ENCODE measurements around the gene CCR6. TPM values are rescaled to one million over a fixed set of nuclear protein-coding genes. Genes with fewer than 3 reads are reported as not detected.
A peak's percentile ranks its signal among the peaks of the same experiment; 100 is the strongest.

Gene CCR6
- total and polyA plus RNA-seq, 8 donors, result 0.13 to 0.92 TPM; not detected in 6

DNA sequence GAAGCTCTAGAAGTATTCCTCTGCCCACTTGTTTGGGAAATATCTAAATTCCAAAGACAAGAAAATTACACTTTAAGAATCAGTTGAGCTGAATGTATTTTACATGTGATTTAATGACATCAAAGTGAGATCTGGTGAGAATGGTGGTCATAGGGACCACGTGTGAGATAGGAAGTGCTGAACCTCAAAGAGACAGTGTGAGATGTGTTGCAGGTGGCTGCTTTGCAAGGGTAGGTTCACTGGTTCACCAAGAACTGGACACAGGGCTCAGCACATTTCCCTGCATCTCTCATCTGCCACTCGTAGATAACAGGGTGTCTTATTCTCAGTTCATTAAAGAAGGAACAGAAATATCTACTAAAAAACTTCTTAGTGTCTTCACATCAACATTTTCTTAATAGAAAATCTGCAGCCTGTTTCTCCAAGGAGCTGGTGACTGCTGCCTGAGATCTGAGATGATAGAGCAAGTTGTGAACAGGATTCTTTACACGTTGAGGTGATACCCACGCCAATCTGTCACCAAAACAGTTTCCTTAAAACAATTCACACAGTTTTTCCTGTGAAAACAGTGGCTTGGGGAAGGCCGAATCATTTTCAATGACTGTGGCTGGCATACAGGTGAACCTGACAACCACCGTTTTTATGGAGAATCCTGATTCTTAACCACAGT lies 7.2 kb downstream of the CCR6 start:
- TF ChIP-seq, protein P1, sequence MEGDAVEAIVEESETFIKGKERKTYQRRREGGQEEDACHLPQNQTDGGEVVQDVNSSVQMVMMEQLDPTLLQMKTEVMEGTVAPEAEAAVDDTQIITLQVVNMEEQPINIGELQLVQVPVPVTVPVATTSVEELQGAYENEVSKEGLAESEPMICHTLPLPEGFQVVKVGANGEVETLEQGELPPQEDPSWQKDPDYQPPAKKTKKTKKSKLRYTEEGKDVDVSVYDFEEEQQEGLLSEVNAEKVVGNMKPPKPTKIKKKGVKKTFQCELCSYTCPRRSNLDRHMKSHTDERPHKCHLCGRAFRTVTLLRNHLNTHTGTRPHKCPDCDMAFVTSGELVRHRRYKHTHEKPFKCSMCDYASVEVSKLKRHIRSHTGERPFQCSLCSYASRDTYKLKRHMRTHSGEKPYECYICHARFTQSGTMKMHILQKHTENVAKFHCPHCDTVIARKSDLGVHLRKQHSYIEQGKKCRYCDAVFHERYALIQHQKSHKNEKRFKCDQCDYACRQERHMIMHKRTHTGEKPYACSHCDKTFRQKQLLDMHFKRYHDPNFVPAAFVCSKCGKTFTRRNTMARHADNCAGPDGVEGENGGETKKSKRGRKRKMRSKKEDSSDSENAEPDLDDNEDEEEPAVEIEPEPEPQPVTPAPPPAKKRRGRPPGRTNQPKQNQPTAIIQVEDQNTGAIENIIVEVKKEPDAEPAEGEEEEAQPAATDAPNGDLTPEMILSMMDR (IDR thresholded peaks at IDR 0.05), result no peak
- TF ChIP-seq POLR2A (IDR thresholded peaks at IDR 0.05) (no peak), EP300 (IDR thresholded peaks at IDR 0.05) (no peak), POLR2AphosphoS5 (IDR thresholded peaks at IDR 0.05) (no peak)
- H3K4me1 ChIP-seq, result no peaks in the 10 kb centered on the region
- intact Hi-C loops (cut with DNase I; ENCODE audit: low total_unique reads), result no loop called here
- no peak overlapping the region for H3K27ac ChIP-seq
- no peaks in the 10 kb centered on the region for H3K9me3 ChIP-seq
- 68 to 75% (median 70%) methylated on average over 6 of the region's 6 CpGs for WGBS, 5 donors
- no peaks in the 10 kb centered on the region for H3K27me3 ChIP-seq
- H3K4me3 ChIP-seq, result no peak overlapping the region
- no peaks in the 10 kb centered on the region for H3K36me3 ChIP-seq
- no peak for DNase-seq

DNA sequence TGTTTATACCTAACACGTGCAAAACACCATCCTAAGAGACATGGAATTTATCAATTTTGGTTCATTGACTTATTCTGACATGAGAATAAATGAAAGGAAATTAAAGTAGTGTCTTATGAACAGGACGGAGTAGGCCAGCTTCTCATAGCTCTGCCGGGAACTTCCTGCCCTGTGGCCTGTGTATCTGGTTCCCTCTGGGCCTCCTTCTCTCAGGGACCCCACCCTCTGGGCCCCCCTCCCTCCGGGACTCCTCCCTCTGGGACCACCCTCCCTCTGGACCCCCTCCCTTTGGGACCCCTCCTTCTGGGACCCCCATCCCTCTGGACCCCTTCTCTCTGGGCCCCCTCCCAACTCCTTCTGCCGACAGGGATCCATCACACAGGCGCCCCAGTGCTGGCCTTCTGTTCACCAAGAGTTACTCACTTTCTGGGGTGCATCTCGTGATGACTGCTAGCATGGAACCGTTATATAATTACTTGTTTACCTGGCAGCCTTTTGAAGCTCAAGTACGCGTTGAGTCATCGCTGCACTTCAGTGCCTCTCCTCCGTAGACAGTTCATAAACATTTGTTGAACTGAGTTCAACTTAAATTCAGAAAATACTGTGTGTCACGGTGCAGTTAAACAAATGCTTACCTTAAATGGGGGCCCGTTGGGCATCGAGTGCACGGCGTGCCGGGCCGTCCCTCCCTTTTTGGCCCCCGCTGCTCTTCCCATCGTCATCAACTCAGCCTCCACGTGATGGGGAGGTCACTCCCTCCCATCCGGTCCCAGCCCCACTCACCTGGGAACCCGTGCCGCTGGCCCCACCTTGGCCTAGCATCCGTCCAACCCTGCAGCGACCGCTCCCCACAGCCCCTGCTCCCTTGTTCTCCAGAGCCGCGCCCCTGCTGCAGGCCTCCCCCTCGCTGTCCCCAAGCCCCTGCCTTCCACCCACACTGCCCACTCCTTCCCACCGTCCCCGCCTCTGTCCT lies 8.1 kb downstream of the CCR6 start:
- Histone ChIP-seq H3K4me3 (no peak overlapping the region), H3K36me3 (no peaks in the 10 kb centered on the region), H3K4me1 (no peaks in the 10 kb centered on the region), H3K27me3 (no peaks in the 10 kb centered on the region), H3K9me3 (no peaks in the 10 kb centered on the region), H3K27ac (peak overlapping the region in 1 of 5 donors; percentile 34)
- 81 to 85% (median 84%) methylated on average over 33 of the region's 33 CpGs for WGBS, 5 donors
- TF ChIP-seq EP300 (IDR thresholded peaks at IDR 0.05) (no peak), POLR2A (IDR thresholded peaks at IDR 0.05) (no peak), POLR2AphosphoS5 (IDR thresholded peaks at IDR 0.05) (no peak)
- TF ChIP-seq, protein P1 (IDR thresholded peaks at IDR 0.05), result no peak
- intact Hi-C loops (cut with DNase I; ENCODE audit: low total_unique reads), result no loop called here
- no peak for DNase-seq

DNA sequence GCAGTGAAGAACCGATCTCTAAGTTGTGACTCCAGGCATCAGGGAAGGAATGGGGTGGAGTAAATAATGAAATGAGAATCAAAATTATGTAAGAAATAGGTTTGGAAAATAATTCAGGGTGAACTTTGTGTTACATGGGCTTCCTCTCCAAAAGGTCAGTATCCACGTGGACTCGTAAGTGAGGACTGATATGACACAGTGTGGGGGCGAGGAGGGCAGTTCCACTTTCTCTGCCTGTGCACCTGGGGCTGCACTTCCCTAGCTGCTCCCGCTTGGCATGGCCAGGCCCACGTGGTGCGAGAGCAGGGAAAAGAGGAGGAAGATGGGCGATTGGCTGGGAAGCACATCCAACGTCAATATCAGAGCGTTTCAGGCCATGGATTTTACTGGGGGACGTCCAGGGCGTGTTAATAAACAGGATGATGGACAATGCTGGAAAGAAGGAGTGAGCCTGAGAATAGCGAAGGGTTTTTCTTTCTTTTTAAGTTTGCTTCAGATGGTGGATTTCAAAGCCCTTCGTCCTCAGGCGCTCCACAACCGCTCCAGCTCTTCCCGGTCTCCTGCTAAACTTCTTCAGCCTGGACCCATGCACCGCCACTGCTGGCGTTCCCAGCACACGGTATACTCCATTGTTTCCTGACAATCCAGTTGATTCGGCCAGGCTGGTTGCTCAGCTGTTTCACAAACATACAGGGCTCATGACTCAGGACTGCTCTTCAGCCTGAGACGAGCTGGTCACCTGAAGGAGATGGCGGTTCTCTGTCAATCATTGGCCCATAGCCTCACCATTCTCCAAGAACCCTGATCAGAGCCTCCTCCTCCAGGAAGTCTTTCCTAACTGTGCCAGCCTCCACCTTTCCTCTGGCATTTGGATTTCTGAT lies 11.8 kb downstream of the CCR6 start:
- Histone ChIP-seq H3K4me3 (no peak overlapping the region), H3K9me3 (no peaks in the 10 kb centered on the region), H3K36me3 (no peaks in the 10 kb centered on the region), H3K4me1 (no peaks in the 10 kb centered on the region), H3K27me3 (no peaks in the 10 kb centered on the region), H3K27ac (no peak overlapping the region)
- TF ChIP-seq POLR2AphosphoS5 (IDR thresholded peaks at IDR 0.05), result no peak
- TF ChIP-seq POLR2A (IDR thresholded peaks at IDR 0.05), result no peak
- no peak for TF ChIP-seq EP300 (IDR thresholded peaks at IDR 0.05)
- TF ChIP-seq, protein P1 (IDR thresholded peaks at IDR 0.05), result no peak
- DNase-seq, result no peak
- intact Hi-C loops (cut with DNase I; ENCODE audit: low total_unique reads), result no loop called here
- WGBS, 5 donors, result 75 to 87% (median 78%) methylated on average over 23 of the region's 23 CpGs

DNA sequence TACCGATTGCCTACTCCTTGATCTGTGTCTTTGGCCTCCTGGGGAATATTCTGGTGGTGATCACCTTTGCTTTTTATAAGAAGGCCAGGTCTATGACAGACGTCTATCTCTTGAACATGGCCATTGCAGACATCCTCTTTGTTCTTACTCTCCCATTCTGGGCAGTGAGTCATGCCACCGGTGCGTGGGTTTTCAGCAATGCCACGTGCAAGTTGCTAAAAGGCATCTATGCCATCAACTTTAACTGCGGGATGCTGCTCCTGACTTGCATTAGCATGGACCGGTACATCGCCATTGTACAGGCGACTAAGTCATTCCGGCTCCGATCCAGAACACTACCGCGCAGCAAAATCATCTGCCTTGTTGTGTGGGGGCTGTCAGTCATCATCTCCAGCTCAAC lies 13.5 kb downstream of the CCR6 start:
- Histone ChIP-seq H3K27ac (no peak overlapping the region), H3K36me3 (no peaks in the 10 kb centered on the region), H3K4me1 (no peaks in the 10 kb centered on the region), H3K9me3 (no peaks in the 10 kb centered on the region), H3K4me3 (no peak overlapping the region), H3K27me3 (no peaks in the 10 kb centered on the region)
- intact Hi-C loops (cut with DNase I; ENCODE audit: low total_unique reads), result no loop called here
- TF ChIP-seq, protein P1 (IDR thresholded peaks at IDR 0.05), result no peak
- no peak for TF ChIP-seq POLR2AphosphoS5 (IDR thresholded peaks at IDR 0.05)
- no peak for TF ChIP-seq EP300 (IDR thresholded peaks at IDR 0.05)
- TF ChIP-seq POLR2A (IDR thresholded peaks at IDR 0.05), result no peak
- no peak for DNase-seq
- 86 to 94% (median 88%) methylated on average over 13 of the region's 13 CpGs for WGBS, 5 donors
